ENCODE results near the gene PRKN. TPM values are rescaled to one million over a fixed set of nuclear protein-coding genes. Genes with fewer than 3 reads are reported as not detected.
"Not testable (repeated sequence)": the region's sequence is repeated elsewhere in the genome, so short reads cannot be mapped to it uniquely, and the experiment has no call there.

PRKN gene
- total RNA-seq, 1 experiment from 2014 or later, result 0.46 TPM

- POLR2A ChIA-PET, result no interaction called here
Measured at GRCh38 chr6:162679681-162680080, 47.9 kb downstream of the PRKN start.

GRCh38 chr6:162678896-162679295 is 48.7 kb downstream of the PRKN start:
- H3K27ac ChIP-seq (ENCODE audit: low read length); ATAC-seq; intact Hi-C loops (cut with micrococcal nuclease; ENCODE audit: unreplicated experiment); H3K36me3 ChIP-seq (ENCODE audit: control insufficient read depth, insufficient read depth, low read length); H3K4me3 ChIP-seq (ENCODE audit: low read depth in 2 of 2, low read length in 2 of 2); H3K4me1 ChIP-seq (ENCODE audit: control insufficient read depth, insufficient read depth, low read length); H3K9me3 ChIP-seq (ENCODE audit: control insufficient read depth, insufficient read depth, low read depth, low read length); CTCF ChIA-PET; BruUV-seq (replicated peaks); POLR2A ChIA-PET; H3K27me3 ChIP-seq (ENCODE audit: control insufficient read depth, insufficient read depth, low read length); in situ Hi-C loops (cut with HindIII; ENCODE audit: low pct_unique_long_range_greater_than_20kb, low sequenced_read_pairs); DNase-seq (ENCODE audit: low read depth, low spot score): not testable (repeated sequence)

More at GRCh38 chr6:162679681-162680080, 47.9 kb downstream of the PRKN start:
- no peak for DNase-seq (ENCODE audit: low read depth, low spot score)
- intact Hi-C loops (cut with micrococcal nuclease; ENCODE audit: unreplicated experiment), result no loop called here
- in situ Hi-C loops (cut with HindIII; ENCODE audit: low pct_unique_long_range_greater_than_20kb, low sequenced_read_pairs), result no loop called here
- H3K27me3 ChIP-seq (ENCODE audit: control insufficient read depth, insufficient read depth, low read length), result no peaks in the 10 kb centered on the region
- no peaks in the 10 kb centered on the region for H3K4me1 ChIP-seq (ENCODE audit: control insufficient read depth, insufficient read depth, low read length)
- H3K27ac ChIP-seq (ENCODE audit: low read length), result no peak overlapping the region
- H3K36me3 ChIP-seq (ENCODE audit: control insufficient read depth, insufficient read depth, low read length), result no peaks in the 10 kb centered on the region
- BruUV-seq (replicated peaks), result no TSS peak
- CTCF ChIA-PET, result no interaction called here
- ATAC-seq, result no peak
- no peak overlapping the region for H3K4me3 ChIP-seq (ENCODE audit: low read depth in 2 of 2, low read length in 2 of 2)
- TF ChIP-seq CTCF (IDR thresholded peaks at IDR 0.05) (no peak), POLR2AphosphoS5 (IDR thresholded peaks at IDR 0.05; ENCODE audit: low read depth, low read length) (no peak), REST (IDR thresholded peaks at IDR 0.05; ENCODE audit: insufficient read depth in 1 of 2, low read depth in 2 of 2, low read length in 1 of 2) (no peak), SIN3A (IDR thresholded peaks at IDR 0.05; ENCODE audit: borderline replicate concordance, insufficient read depth, low read depth, low read length) (no peak), TCF7L2 (IDR thresholded peaks at IDR 0.05; ENCODE audit: low read depth, low read length) (no peak)
- H3K9me3 ChIP-seq (ENCODE audit: control insufficient read depth, insufficient read depth, low read depth, low read length), result no peaks in the 10 kb centered on the region

- Histone ChIP-seq H3K27me3 (ENCODE audit: control insufficient read depth, insufficient read depth, low read length) (no peaks in the 10 kb centered on the region), H3K36me3 (ENCODE audit: control insufficient read depth, insufficient read depth, low read length) (no peaks in the 10 kb centered on the region), H3K4me3 (ENCODE audit: low read depth in 2 of 2, low read length in 2 of 2) (no peak overlapping the region), H3K27ac (ENCODE audit: low read length) (no peak overlapping the region), H3K9me3 (ENCODE audit: control insufficient read depth, insufficient read depth, low read depth, low read length) (no peaks in the 10 kb centered on the region), H3K4me1 (ENCODE audit: control insufficient read depth, insufficient read depth, low read length) (no peaks in the 10 kb centered on the region)
- DNase-seq (ENCODE audit: low read depth, low spot score) (no peak), ATAC-seq (no peak)
- CTCF ChIA-PET, result no interaction called here
- POLR2A ChIA-PET, result no interaction called here
- no peak for TF ChIP-seq SIN3A (IDR thresholded peaks at IDR 0.05; ENCODE audit: borderline replicate concordance, insufficient read depth, low read depth, low read length)
- no peak for TF ChIP-seq POLR2AphosphoS5 (IDR thresholded peaks at IDR 0.05; ENCODE audit: low read depth, low read length)
- no peak for TF ChIP-seq TCF7L2 (IDR thresholded peaks at IDR 0.05; ENCODE audit: low read depth, low read length)
- TF ChIP-seq REST (IDR thresholded peaks at IDR 0.05; ENCODE audit: insufficient read depth in 1 of 2, low read depth in 2 of 2, low read length in 1 of 2), result no peak
- no peak for TF ChIP-seq CTCF (IDR thresholded peaks at IDR 0.05)
- no TSS peak for BruUV-seq (replicated peaks)
- intact Hi-C loops (cut with micrococcal nuclease; ENCODE audit: unreplicated experiment), result no loop called here
- in situ Hi-C loops (cut with HindIII; ENCODE audit: low pct_unique_long_range_greater_than_20kb, low sequenced_read_pairs), result no loop called here
Measured at GRCh38 chr6:162675503-162675902, 52.1 kb downstream of the PRKN start.
